Mesenchymal stem cell (in vitro differentiated cells and primary cell): ENCODE results near the gene TP53TG3.
"Not testable (repeated sequence)": the region's sequence is repeated elsewhere in the genome, so short reads cannot be mapped to it uniquely, and the experiment has no call there.

Source experiments
- DNase-seq: peaks from one replicate; pipeline ENCODE4 v3.0.0-alpha.2; 2013
- H2AFZ ChIP-seq: one replicate; pipeline ENCODE4 v1.6.1; 2013; ENCODE audit warnings: low read depth, mild to moderate bottlenecking, control low read depth, inconsistent platforms, low read length, moderate library complexity
- H2AK5ac ChIP-seq: 2 replicates; pipeline ENCODE4 v1.6.1; 2013; ENCODE audit warnings: low read length, moderate library complexity, mild to moderate bottlenecking, inconsistent platforms; ENCODE audit not compliant: severe bottlenecking
- H2BK120ac ChIP-seq: one replicate; pipeline ENCODE4 v1.6.1; 2013; ENCODE audit warnings: low read depth, mild to moderate bottlenecking, inconsistent platforms, low read length, moderate library complexity
- H2BK12ac ChIP-seq, 2 experiments: one replicate each; pipeline ENCODE4 v1.6.1; 2013; ENCODE audit warnings: inconsistent platforms in 2 of 2, low read length in 2 of 2, mild to moderate bottlenecking in 2 of 2, moderate library complexity in 2 of 2, control low read depth in 1 of 2
- H2BK15ac ChIP-seq: one replicate; pipeline ENCODE4 v1.6.1; 2013; ENCODE audit warnings: mild to moderate bottlenecking, low read depth, inconsistent platforms; ENCODE audit not compliant: poor library complexity, severe bottlenecking
- H2BK5ac ChIP-seq: 2 replicates; pipeline ENCODE4 v1.6.1; 2013; ENCODE audit warnings: low read depth, mild to moderate bottlenecking, low read length, control low read depth, inconsistent platforms; ENCODE audit not compliant: poor library complexity, severe bottlenecking
- H3K14ac ChIP-seq, 2 experiments: one replicate each; pipeline ENCODE4 v1.6.1; 2013; ENCODE audit warnings: inconsistent platforms in 2 of 2, low read length in 2 of 2, control low read depth in 1 of 2, mild to moderate bottlenecking in 1 of 2, moderate library complexity in 1 of 2
- H3K18ac ChIP-seq, 2 experiments: one replicate each; pipeline ENCODE4 v1.6.1; 2013; ENCODE audit warnings: inconsistent platforms in 2 of 2, low read length in 2 of 2, control low read depth in 1 of 2, low read depth in 1 of 2, mild to moderate bottlenecking in 1 of 2
- H3K23ac ChIP-seq, 2 experiments: one replicate each; pipeline ENCODE4 v1.6.1; 2013; ENCODE audit warnings: inconsistent platforms in 2 of 2, low read length in 2 of 2, mild to moderate bottlenecking in 2 of 2, moderate library complexity in 2 of 2, control low read depth in 1 of 2
- H3K27ac ChIP-seq: 2 replicates; pipeline ENCODE4 v1.5.1; 2013; ENCODE audit warnings: mild to moderate bottlenecking, moderate library complexity, low read length, control low read depth, inconsistent platforms; ENCODE audit not compliant: poor library complexity, severe bottlenecking
- H3K27me3 ChIP-seq, 2 experiments: 2 replicates each; pipeline versions ENCODE4 v1.6.1 to v1.7.0; 2013; ENCODE audit warnings: low read length in 2 of 2, mild to moderate bottlenecking in 2 of 2, moderate library complexity in 2 of 2, control low read depth in 1 of 2, inconsistent platforms in 1 of 2; ENCODE audit not compliant: control insufficient read depth in 1 of 2, insufficient read depth in 1 of 2
- H3K36me3 ChIP-seq, 2 experiments: 2 replicates each; pipeline versions ENCODE4 v1.6.1 to v1.7.0; 2013; ENCODE audit warnings: low read length in 2 of 2, control low read depth in 1 of 2, inconsistent platforms in 1 of 2, low read depth in 1 of 2, mild to moderate bottlenecking in 1 of 2; ENCODE audit not compliant: insufficient read depth in 2 of 2, control insufficient read depth in 1 of 2
- H3K4ac ChIP-seq, 2 experiments: one replicate each; pipeline ENCODE4 v1.6.1; 2013; ENCODE audit warnings: inconsistent platforms in 2 of 2, low read length in 2 of 2, mild to moderate bottlenecking in 2 of 2, moderate library complexity in 2 of 2, control low read depth in 1 of 2, low read depth in 1 of 2
- H3K4me1 ChIP-seq: 2 replicates; pipeline ENCODE4 v1.6.1; 2013; ENCODE audit warnings: low read depth, low read length, control low read depth; ENCODE audit not compliant: control insufficient read depth, insufficient read depth
- H3K4me2 ChIP-seq: 2 replicates; pipeline ENCODE4 v1.6.1; 2013; ENCODE audit warnings: low read length, mild to moderate bottlenecking, inconsistent platforms; ENCODE audit not compliant: poor library complexity, severe bottlenecking
- H3K4me3 ChIP-seq, 2 experiments: 2 replicates each; pipeline versions ENCODE4 v1.5.1 to v1.7.0; 2013; ENCODE audit warnings: low read length in 2 of 2, mild to moderate bottlenecking in 2 of 2, control low read depth in 1 of 2, low read depth in 1 of 2; ENCODE audit not compliant: insufficient read depth in 1 of 2
- H3K79me1 ChIP-seq: replicated peaks from 2 replicates; pipeline ENCODE4 v1.6.1; 2013; ENCODE audit warnings: mild to moderate bottlenecking, control low read depth, low read length, inconsistent platforms; ENCODE audit not compliant: poor library complexity, severe bottlenecking
- H3K9ac ChIP-seq: 2 replicates; pipeline ENCODE4 v1.7.0; 2013; ENCODE audit warnings: mild to moderate bottlenecking, low read length, moderate library complexity
- H3K9me3 ChIP-seq: 2 replicates; pipeline ENCODE4 v1.7.0; 2013; ENCODE audit warnings: mild to moderate bottlenecking, low read length; ENCODE audit not compliant: control insufficient read depth
- H4K8ac ChIP-seq: one replicate; pipeline ENCODE4 v1.6.1; 2013; ENCODE audit warnings: inconsistent platforms, mild to moderate bottlenecking, low read length, moderate library complexity
- H4K91ac ChIP-seq: one replicate; pipeline ENCODE4 v1.6.1; 2013; ENCODE audit warnings: mild to moderate bottlenecking, low read length, inconsistent platforms
- WGBS: methylation state at CpG from one replicate; pipeline ENCODE4 v1.1.7; 2013; ENCODE audit warnings: mixed read lengths; 5-methylcytosine and 5-hydroxymethylcytosine counted together

The TP53TG3 gene

GRCh38 chr16:32646177-32646576 is 29.8 kb downstream of the TP53TG3 start:
- not testable (repeated sequence) for H2BK12ac ChIP-seq, H3K27ac ChIP-seq, H2BK5ac ChIP-seq, H3K4me3 ChIP-seq, H4K8ac ChIP-seq, H3K23ac ChIP-seq, H4K91ac ChIP-seq, H3K9ac ChIP-seq, H3K18ac ChIP-seq, H2BK15ac ChIP-seq, H3K27me3 ChIP-seq, H3K14ac ChIP-seq, H3K9me3 ChIP-seq, H3K36me3 ChIP-seq, H2BK120ac ChIP-seq, H3K4me1 ChIP-seq, H2AFZ ChIP-seq, H3K4me2 ChIP-seq, H2AK5ac ChIP-seq, DNase-seq, H3K79me1 ChIP-seq, H3K4ac ChIP-seq
- 20% methylated on average over 1 of the region's 2 CpGs for WGBS

- H2BK120ac ChIP-seq, H3K36me3 ChIP-seq, H2BK5ac ChIP-seq, H3K23ac ChIP-seq, H3K18ac ChIP-seq, H3K4me1 ChIP-seq, H3K9me3 ChIP-seq, H4K91ac ChIP-seq, H3K14ac ChIP-seq, DNase-seq, H2BK12ac ChIP-seq, H3K27ac ChIP-seq, H2AK5ac ChIP-seq, H3K79me1 ChIP-seq, H3K4me2 ChIP-seq, H2AFZ ChIP-seq, H3K4me3 ChIP-seq, H2BK15ac ChIP-seq, H3K27me3 ChIP-seq, H3K9ac ChIP-seq, H4K8ac ChIP-seq, H3K4ac ChIP-seq: not testable (repeated sequence)
- 70% methylated on average over 6 of the region's 6 CpGs for whole genome bisulfite sequencing
Observed at GRCh38 chr16:32645278-32645908, 30.6 kb downstream of the TP53TG3 start.

DNA sequence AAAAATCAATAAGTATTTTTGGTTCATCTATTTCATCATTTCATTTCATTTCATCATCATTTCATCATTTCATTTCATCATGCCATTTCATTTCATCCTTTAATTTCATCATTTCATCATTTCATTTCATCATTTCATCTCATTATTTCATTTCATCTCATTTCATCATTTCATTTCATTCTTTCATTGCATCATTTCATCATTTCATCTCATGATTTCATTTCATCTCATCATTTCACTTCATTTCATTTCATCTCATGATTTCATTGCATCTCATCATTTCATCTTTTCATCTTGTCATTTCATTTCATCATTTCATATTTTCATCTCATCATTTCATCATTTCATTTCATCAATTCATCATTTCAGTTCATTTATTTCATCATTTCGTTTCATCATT is 31.2 kb downstream of the TP53TG3 start:
- not testable (repeated sequence) for H3K9me3 ChIP-seq, H3K4me2 ChIP-seq, H3K4me3 ChIP-seq, H3K23ac ChIP-seq, H3K4ac ChIP-seq, H3K4me1 ChIP-seq, H3K18ac ChIP-seq, H3K27ac ChIP-seq, H3K27me3 ChIP-seq, DNase-seq, H4K8ac ChIP-seq, H2AK5ac ChIP-seq, H2BK15ac ChIP-seq, H3K79me1 ChIP-seq, H3K36me3 ChIP-seq, H2BK5ac ChIP-seq, H3K14ac ChIP-seq, H2BK120ac ChIP-seq, H3K9ac ChIP-seq, H2AFZ ChIP-seq, H4K91ac ChIP-seq, H2BK12ac ChIP-seq
- 14% methylated on average over 1 of the region's 1 CpG for WGBS

GRCh38 chr16:32637614-32638013 is 38.4 kb downstream of the TP53TG3 start:
- WGBS, result no CpG with 5 or more reads among the region's 20 CpGs

More at GRCh38 chr16:32637614-32638013, 38.4 kb downstream of the TP53TG3 start:
- not testable (repeated sequence) for H2BK12ac ChIP-seq, DNase-seq, H3K4me3 ChIP-seq, H2AFZ ChIP-seq, H3K36me3 ChIP-seq, H3K27me3 ChIP-seq, H3K4me1 ChIP-seq, H3K79me1 ChIP-seq, H3K27ac ChIP-seq, H3K4ac ChIP-seq, H2BK15ac ChIP-seq, H2AK5ac ChIP-seq, H3K9ac ChIP-seq, H2BK5ac ChIP-seq, H3K14ac ChIP-seq, H3K23ac ChIP-seq, H4K8ac ChIP-seq, H2BK120ac ChIP-seq, H3K4me2 ChIP-seq, H3K18ac ChIP-seq, H3K9me3 ChIP-seq, H4K91ac ChIP-seq
